Measurements from ENCODE around the gene MYB.

DNA sequence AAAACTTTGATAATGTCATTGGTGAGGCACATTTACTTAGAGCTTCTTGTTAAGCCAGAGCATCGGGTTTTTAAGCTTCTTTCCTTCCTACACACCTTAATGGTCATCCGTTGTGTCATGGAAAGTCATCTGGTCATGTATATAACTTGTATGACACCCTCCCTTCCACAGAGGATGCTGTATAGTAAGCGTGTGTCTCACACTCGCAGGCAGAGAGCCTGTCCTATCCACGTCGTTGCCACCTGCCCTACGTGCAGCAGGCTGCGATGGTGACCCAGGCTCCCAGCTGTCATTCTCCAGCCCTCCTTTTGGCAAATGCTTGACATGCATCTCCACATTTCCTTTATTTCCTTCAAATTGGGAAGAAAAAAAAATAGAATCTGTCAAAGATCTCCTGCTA, 85.6 kb downstream of the MYB start:
- TF ChIP-seq, protein P1, sequence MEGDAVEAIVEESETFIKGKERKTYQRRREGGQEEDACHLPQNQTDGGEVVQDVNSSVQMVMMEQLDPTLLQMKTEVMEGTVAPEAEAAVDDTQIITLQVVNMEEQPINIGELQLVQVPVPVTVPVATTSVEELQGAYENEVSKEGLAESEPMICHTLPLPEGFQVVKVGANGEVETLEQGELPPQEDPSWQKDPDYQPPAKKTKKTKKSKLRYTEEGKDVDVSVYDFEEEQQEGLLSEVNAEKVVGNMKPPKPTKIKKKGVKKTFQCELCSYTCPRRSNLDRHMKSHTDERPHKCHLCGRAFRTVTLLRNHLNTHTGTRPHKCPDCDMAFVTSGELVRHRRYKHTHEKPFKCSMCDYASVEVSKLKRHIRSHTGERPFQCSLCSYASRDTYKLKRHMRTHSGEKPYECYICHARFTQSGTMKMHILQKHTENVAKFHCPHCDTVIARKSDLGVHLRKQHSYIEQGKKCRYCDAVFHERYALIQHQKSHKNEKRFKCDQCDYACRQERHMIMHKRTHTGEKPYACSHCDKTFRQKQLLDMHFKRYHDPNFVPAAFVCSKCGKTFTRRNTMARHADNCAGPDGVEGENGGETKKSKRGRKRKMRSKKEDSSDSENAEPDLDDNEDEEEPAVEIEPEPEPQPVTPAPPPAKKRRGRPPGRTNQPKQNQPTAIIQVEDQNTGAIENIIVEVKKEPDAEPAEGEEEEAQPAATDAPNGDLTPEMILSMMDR (IDR thresholded peaks at IDR 0.05; ENCODE audit: extremely low read depth in 1 of 2, insufficient read depth in 1 of 2, low read depth in 1 of 2, low read length in 2 of 2), result no peak
- TF ChIP-seq POLR2AphosphoS5 (IDR thresholded peaks at IDR 0.05; ENCODE audit: insufficient read depth, low read depth, low read length) (no peak), EZH2 (IDR thresholded peaks at IDR 0.05; ENCODE audit: borderline replicate concordance, low read depth, low read length, severe bottlenecking) (no peak)

All from endothelial cell of umbilical vein (primary cell).